Stimulated activated naive CD8-positive, alpha-beta T cell treated with anti-CD3 and anti-CD28 coated beads, Interleukin-15, amount 100 ng/mL, for 72 hours (primary cell): ENCODE results near the gene CARD10.

ENCODE experiments used
- ATAC-seq: fragments of 150-1000 bp; cut with Tn5 transposase; 2 replicates; pipeline ENCODE4 v1.10.0; 2021; ENCODE audit warnings: mild to moderate bottlenecking, moderate library complexity
- DNase-seq, 2 donors: peaks; one replicate each; pipeline ENCODE4 v3.0.0; 2021 to 2022
- H3K27ac Mint-ChIP-seq, 2 donors: one replicate each; pipeline ENCODE4 v1.8.0; 2022; ENCODE audit warnings: mild to moderate bottlenecking in 2 of 2, mixed read lengths in 2 of 2, moderate library complexity in 2 of 2
- H3K27me3 Mint-ChIP-seq: one replicate; pipeline ENCODE4 v1.8.0; 2022; ENCODE audit warnings: mixed read lengths
- H3K4me1 Mint-ChIP-seq: one replicate; pipeline ENCODE4 v1.8.0; 2022; ENCODE audit warnings: mild to moderate bottlenecking, mixed read lengths
- H3K4me3 Mint-ChIP-seq, 2 donors: one replicate each; pipeline ENCODE4 v1.8.0; 2022; ENCODE audit warnings: mild to moderate bottlenecking in 2 of 2, mixed read lengths in 2 of 2, moderate library complexity in 1 of 2
- H3K9me3 Mint-ChIP-seq, 2 donors: one replicate each; pipeline ENCODE4 v1.8.0; 2022; ENCODE audit warnings: mixed read lengths in 2 of 2

Gene CARD10

GRCh38 chr22:37491559-37492427 is 27.4 kb downstream of the CARD10 start:
- H3K27me3 Mint-ChIP-seq, result no peaks in the 10 kb centered on the region
- no peak for ATAC-seq
- no peaks in the 10 kb centered on the region for H3K9me3 Mint-ChIP-seq
- no peak for DNase-seq
- no peak overlapping the region for H3K4me3 Mint-ChIP-seq
- peaks cover 65% of the 10 kb centered on the region for H3K4me1 Mint-ChIP-seq
- H3K27ac Mint-ChIP-seq, result no peak overlapping the region

- no peak for DNase-seq
- Mint-ChIP-seq H3K4me3 (no peak overlapping the region), H3K9me3 (no peaks in the 10 kb centered on the region), H3K27ac (no peak overlapping the region), H3K27me3 (no peaks in the 10 kb centered on the region), H3K4me1 (peaks cover 70% of the 10 kb centered on the region)
- no peak for ATAC-seq
Observed at GRCh38 chr22:37491106-37491505, 28.1 kb downstream of the CARD10 start.

GRCh38 chr22:37489983-37490382 is 29.2 kb downstream of the CARD10 start:
- DNase-seq, result no peak
- Mint-ChIP-seq H3K27ac (no peak overlapping the region), H3K4me3 (no peak overlapping the region), H3K4me1 (peaks cover 70% of the 10 kb centered on the region), H3K27me3 (no peaks in the 10 kb centered on the region), H3K9me3 (no peaks in the 10 kb centered on the region)
- ATAC-seq, result no peak

- Mint-ChIP-seq H3K27ac (no peak overlapping the region), H3K9me3 (no peaks in the 10 kb centered on the region), H3K4me3 (peak overlapping the region in 1 of 2 donors; percentile 49), H3K27me3 (no peaks in the 10 kb centered on the region), H3K4me1 (peaks cover 70% of the 10 kb centered on the region)
- ATAC-seq (no peak), DNase-seq (no peak)
Observed at GRCh38 chr22:37488337-37489135, 30.7 kb downstream of the CARD10 start.

DNA sequence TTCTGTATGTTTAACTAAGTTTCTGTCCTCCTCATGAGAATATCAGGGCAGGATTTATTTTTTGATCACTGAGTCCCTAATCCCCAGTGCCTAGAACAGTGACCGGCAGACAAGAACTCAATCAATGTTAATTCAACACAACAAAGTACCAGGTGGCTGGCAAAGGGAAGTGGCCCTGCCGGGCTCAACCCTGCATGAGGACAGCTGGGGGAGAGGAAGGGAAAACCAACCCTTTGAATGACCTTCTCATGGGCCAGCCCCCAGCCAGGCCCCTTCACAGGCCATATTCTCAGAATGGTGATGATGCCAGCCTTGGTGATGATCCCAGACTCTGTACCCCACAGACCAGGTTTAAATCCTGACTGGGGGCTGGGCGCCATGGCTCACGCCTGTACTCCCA is 31.6 kb downstream of the CARD10 start:
- H3K27me3 Mint-ChIP-seq, result no peaks in the 10 kb centered on the region

DNA sequence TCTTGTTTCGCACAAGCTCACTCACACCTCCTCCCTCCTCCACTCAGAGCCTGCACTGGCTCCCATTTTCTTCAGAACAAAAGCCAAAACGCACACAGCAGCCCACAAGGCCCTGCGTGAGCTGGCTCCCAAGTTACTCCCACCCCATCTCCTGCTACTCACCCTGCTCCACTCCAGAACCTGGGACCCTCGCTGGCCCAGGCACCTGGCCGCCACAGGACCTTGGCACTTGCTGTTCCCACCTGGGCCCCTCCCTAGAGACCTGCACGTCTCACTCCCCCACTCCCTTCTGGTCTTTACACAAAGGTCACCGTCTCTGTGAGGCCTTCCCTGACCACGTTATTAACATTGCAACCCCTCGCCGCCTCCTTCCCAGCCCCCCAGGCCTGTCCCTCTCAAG is 32.1 kb downstream of the CARD10 start:
- Mint-ChIP-seq H3K9me3 (no peaks in the 10 kb centered on the region), H3K4me3 (peak overlapping the region; percentile 94 to 96), H3K4me1 (peaks cover 72% of the 10 kb centered on the region), H3K27me3 (no peaks in the 10 kb centered on the region), H3K27ac (peak overlapping the region in 1 of 2 donors; percentile 97)
- ATAC-seq (no peak), DNase-seq (no peak)

More for the DNA sequence above, 31.6 kb downstream of the CARD10 start:
- ATAC-seq (no peak), DNase-seq (no peak)
- peak overlapping the region; percentile 2 to 69 for H3K27ac Mint-ChIP-seq
- no peaks in the 10 kb centered on the region for H3K9me3 Mint-ChIP-seq
- peak overlapping the region; percentile 94 to 96 for H3K4me3 Mint-ChIP-seq
- peaks cover 70% of the 10 kb centered on the region for H3K4me1 Mint-ChIP-seq

GRCh38 chr22:37486224-37486845 is 32.9 kb downstream of the CARD10 start, which contains the start of gene MFNG:
Gene MFNG (minus strand): TSS chr22:37486384. CDS start chr22:37486177, 207 bp downstream.
- peak; percentile 67 to 80 for DNase-seq
- H3K27me3 Mint-ChIP-seq, result no peaks in the 10 kb centered on the region
- H3K4me1 Mint-ChIP-seq, result peaks cover 74% of the 10 kb centered on the region

GRCh38 chr22:37485395-37486223 is 33.6 kb downstream of the CARD10 start:
- peaks cover 73% of the 10 kb centered on the region for H3K4me1 Mint-ChIP-seq
- H3K9me3 Mint-ChIP-seq, result no peaks in the 10 kb centered on the region
- H3K27me3 Mint-ChIP-seq, result no peaks in the 10 kb centered on the region
- peak overlapping the region; percentile 98 to 99 for H3K27ac Mint-ChIP-seq
- ATAC-seq (peak; percentile 26), DNase-seq (peak; percentile 37 to 49)
- peak overlapping the region; percentile 94 to 96 for H3K4me3 Mint-ChIP-seq

More at GRCh38 chr22:37486224-37486845, 32.9 kb downstream of the CARD10 start, which contains the start of gene MFNG:
- H3K4me3 Mint-ChIP-seq, result peak within 1 kb of the TSS; percentile 94 to 96
- ATAC-seq, result peak; percentile 70
- H3K27ac Mint-ChIP-seq, result peak within 1 kb of the TSS; percentile 98 to 99
- no peaks in the 10 kb centered on the region for H3K9me3 Mint-ChIP-seq

GRCh38 chr22:37484480-37485394 is 34.5 kb downstream of the CARD10 start:
- H3K4me1 Mint-ChIP-seq, result peaks cover 66% of the 10 kb centered on the region
- H3K27ac Mint-ChIP-seq, result peak overlapping the region; percentile 98 to 99
- peak overlapping the region; percentile 94 to 96 for H3K4me3 Mint-ChIP-seq
- DNase-seq (peak; percentile 63 to 84), ATAC-seq (peak; percentile 78)
- no peaks in the 10 kb centered on the region for H3K27me3 Mint-ChIP-seq
- H3K9me3 Mint-ChIP-seq, result no peaks in the 10 kb centered on the region

- DNase-seq (no peak), ATAC-seq (no peak)
- H3K27me3 Mint-ChIP-seq, result no peaks in the 10 kb centered on the region
- H3K4me3 Mint-ChIP-seq, result peak overlapping the region; percentile 94 to 96
- peaks cover 55% of the 10 kb centered on the region for H3K4me1 Mint-ChIP-seq
- peak overlapping the region; percentile 98 to 99 for H3K27ac Mint-ChIP-seq
- H3K9me3 Mint-ChIP-seq, result no peaks in the 10 kb centered on the region
Observed at GRCh38 chr22:37483050-37483449, 36.2 kb downstream of the CARD10 start.

DNA sequence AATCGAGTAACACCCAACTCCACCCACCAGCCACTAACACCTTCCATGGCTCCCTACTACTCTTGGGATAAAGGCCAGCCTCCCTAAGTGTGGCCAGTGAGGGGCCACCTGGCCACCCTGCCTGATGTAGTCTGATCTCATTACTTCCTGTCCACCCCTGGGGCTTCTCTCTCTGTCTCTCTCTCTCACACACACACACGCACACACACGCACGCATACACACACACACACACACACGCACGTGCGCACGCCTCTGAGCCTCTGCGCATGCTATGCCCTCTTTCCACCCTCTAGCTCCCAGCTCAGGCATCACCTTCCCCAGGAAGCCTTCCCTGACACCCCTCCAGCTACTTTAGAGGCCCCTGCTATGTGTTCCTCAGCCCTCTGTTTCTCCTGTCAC is 37.0 kb downstream of the CARD10 start:
- no peaks in the 10 kb centered on the region for H3K27me3 Mint-ChIP-seq
- H3K4me1 Mint-ChIP-seq, result peaks cover 47% of the 10 kb centered on the region
- no peaks in the 10 kb centered on the region for H3K9me3 Mint-ChIP-seq
- H3K4me3 Mint-ChIP-seq, result peak overlapping the region; percentile 11 to 96
- ATAC-seq (no peak), DNase-seq (no peak)
- H3K27ac Mint-ChIP-seq, result peak overlapping the region; percentile 98 to 99

GRCh38 chr22:37481347-37481907 is 37.8 kb downstream of the CARD10 start:
- no peak for DNase-seq
- peak overlapping the region; percentile 84 to 99 for H3K27ac Mint-ChIP-seq
- no peak for ATAC-seq
- H3K4me3 Mint-ChIP-seq, result peak overlapping the region in 1 of 2 donors; percentile 5
- no peaks in the 10 kb centered on the region for H3K27me3 Mint-ChIP-seq
- no peaks in the 10 kb centered on the region for H3K9me3 Mint-ChIP-seq
- peaks cover 39% of the 10 kb centered on the region for H3K4me1 Mint-ChIP-seq

DNA sequence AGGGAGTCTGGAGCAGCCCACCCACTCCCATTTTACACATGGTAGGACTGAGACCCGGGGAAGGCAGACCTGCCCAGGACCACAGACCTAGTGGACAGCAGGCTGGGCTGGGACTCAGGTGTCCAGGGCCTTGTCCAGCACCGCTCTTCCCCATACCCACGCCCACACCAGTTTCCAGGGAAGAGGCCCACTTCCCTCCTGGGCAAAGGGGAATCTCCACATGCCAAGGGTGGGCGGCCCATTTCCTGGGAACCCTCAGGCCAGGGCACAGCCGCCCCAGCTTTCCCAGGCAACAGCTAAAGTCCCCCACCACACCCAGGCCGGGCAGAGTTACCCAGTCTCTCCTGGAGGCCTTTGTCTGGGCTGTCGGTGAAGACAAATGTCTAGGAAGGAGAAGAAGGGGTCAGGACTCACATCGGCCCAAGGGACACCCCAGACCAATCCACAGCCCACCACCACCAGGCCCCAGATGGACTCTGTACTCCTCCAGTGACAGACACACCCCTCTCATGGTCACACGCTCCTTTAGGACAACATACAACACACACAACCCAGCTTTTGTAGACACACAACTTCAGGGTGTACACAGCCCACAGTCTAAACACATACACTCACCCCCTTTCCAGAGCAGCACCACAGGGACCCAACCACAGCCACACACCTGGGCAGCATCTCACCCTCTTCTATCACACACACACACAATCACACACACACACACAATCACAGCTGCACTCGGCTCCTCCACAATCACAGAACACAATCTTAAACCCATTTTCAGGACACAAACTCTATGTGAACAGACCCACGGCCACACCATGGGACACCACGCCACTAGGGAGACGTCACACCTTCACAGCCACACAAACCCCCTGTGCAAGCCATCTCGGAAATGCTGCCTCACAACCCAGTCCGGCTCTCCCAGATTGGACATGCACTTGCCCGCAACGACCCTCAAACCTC is 38.5 kb downstream of the CARD10 start:
- Mint-ChIP-seq H3K4me3 (no peak overlapping the region), H3K27me3 (no peaks in the 10 kb centered on the region), H3K9me3 (no peaks in the 10 kb centered on the region), H3K4me1 (peaks cover 37% of the 10 kb centered on the region), H3K27ac (peak overlapping the region; percentile 0 to 62)
- DNase-seq, result no peak
- no peak for ATAC-seq
